SW480 (cell line): ENCODE data around the gene AP4M1.

Source experiments
- DNase-seq: peaks from one replicate; pipeline ENCODE4 v3.0.0-alpha.2; 2016; ENCODE audit warnings: low spot score

The AP4M1 gene, protein sequence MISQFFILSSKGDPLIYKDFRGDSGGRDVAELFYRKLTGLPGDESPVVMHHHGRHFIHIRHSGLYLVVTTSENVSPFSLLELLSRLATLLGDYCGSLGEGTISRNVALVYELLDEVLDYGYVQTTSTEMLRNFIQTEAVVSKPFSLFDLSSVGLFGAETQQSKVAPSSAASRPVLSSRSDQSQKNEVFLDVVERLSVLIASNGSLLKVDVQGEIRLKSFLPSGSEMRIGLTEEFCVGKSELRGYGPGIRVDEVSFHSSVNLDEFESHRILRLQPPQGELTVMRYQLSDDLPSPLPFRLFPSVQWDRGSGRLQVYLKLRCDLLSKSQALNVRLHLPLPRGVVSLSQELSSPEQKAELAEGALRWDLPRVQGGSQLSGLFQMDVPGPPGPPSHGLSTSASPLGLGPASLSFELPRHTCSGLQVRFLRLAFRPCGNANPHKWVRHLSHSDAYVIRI

DNA sequence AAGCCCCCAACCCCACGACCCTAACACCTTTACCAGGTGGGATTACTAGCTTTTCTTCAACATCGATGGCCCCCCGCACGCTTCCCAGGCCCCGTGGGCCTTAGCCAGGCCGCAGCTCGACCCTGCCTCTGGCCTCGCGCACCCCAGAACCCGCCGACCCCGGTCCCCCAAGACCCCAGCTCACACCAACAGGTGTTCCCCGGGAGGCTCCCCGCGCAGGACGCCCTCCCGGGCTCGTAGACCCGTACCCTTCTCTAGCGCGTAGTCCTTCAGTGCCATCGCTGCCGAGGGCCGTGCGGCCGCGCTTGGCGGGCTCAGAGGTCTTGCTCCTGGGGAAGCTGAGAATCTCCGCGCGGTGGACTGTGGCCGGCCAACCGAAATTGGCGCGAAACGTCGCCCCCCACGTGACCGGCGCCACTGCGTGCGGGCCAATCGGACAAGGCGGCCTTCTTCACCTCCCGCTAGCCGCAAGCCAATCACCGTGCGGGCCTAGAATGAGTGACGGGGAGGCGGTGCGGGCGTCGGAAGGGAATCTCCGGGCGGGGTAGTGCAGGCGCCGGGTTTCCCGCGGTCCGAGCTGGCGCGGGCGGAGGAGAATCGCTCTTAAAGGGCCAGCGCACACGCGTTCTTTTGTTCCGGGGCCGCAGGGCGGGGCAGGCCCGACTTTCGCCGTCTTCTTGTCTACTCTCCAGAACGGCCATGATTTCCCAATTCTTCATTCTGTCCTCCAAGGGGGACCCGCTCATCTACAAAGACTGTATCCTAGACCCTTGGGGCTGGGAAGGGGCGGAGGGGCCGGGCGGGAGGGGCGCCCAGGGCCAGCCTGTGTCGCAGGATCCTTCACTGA lies at the start of gene AP4M1, which contains the start of gene MCM7:
TSS of gene AP4M1 (plus strand) at position 628 of the 847 bp plus-strand sequence. CDS start at position 700, 72 bp downstream.
TSS of gene MCM7 (minus strand) at position 382 of the 847 bp plus-strand sequence. CDS start at position 279, 103 bp downstream.
- peak; percentile 100 for DNase-seq

GRCh38 chr7:100053215-100053614 lies 48.2 kb upstream of the AP4M1 start:
- peak; percentile 88 for DNase-seq

DNA sequence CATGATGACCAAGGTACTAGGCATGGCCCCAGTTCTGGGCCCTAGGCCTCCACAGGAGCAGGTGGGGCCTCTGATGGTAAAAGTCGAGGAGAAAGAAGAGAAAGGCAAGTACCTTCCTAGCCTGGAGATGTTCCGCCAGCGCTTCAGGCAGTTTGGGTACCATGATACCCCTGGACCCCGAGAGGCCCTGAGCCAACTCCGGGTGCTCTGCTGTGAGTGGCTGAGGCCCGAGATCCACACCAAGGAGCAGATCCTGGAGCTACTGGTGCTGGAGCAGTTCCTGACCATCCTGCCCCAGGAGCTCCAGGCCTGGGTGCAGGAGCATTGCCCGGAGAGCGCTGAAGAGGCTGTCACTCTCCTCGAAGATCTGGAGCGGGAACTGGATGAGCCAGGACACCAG lies 44.4 kb upstream of the AP4M1 start:
- no peak for DNase-seq

DNA sequence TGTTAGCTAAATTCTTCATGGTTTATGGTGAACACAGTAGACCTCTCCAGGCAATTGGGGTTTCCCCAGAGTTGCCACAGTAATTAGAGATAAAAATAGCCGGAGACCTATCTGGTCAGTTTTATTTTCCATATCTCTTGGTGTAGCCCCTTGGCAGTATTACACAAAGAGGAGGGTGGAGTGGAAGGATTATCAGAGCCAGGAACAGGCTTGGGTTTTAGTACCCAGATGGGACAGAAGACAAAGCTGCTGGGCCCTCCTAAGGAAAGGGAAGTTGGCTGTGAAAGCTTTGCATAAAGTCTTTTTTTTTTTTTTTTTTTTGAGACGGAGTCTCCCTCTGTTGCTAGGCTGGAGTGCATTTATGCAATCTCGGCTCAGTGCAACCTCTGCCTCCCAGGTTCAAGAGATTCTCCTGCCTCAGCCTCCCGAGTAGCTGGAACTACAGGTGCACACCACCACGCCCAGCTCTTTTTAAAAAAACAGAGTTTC lies 42.1 kb upstream of the AP4M1 start:
- DNase-seq: no peak

GRCh38 chr7:100061518-100062193 lies 39.8 kb upstream of the AP4M1 start:
- DNase-seq: no peak

DNA sequence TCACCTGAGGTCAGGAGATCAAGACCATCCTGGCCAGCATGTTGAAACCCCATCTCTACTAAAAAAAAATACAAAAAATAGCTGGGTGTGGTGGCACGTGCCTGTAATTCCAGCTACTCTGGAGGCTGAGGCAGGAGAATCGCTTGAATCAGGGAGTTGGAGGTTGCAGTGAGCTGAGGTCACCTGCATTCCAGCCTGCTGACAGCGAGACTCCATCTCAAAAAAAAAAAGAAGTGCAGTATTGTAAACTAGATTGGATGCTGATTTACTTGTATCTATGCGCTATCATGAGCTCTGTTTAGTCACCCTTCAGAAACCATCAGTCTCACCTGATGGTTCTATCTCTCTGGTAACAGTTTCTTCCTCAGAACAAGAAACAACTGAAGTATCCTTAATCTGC lies 38.1 kb upstream of the AP4M1 start:
- no peak for DNase-seq

DNA sequence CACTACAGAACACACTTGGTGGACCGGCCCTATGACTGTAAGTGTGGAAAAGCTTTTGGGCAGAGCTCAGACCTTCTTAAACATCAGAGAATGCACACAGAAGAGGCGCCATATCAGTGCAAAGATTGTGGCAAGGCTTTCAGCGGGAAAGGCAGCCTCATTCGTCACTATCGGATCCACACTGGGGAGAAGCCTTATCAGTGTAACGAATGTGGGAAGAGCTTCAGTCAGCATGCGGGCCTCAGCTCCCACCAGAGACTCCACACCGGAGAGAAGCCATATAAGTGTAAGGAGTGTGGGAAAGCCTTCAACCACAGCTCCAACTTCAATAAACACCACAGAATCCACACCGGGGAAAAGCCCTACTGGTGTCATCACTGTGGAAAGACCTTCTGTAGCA lies 37.3 kb upstream of the AP4M1 start:
- DNase-seq: no peak

GRCh38 chr7:100065452-100066186 lies 35.8 kb upstream of the AP4M1 start:
- peak; percentile 28 for DNase-seq

- DNase-seq: no peak
These were observed 34.5 kb upstream of the AP4M1 start for GRCh38 chr7:100066953-100067352.

GRCh38 chr7:100069991-100070390 lies 31.5 kb upstream of the AP4M1 start:
- no peak for DNase-seq

DNA sequence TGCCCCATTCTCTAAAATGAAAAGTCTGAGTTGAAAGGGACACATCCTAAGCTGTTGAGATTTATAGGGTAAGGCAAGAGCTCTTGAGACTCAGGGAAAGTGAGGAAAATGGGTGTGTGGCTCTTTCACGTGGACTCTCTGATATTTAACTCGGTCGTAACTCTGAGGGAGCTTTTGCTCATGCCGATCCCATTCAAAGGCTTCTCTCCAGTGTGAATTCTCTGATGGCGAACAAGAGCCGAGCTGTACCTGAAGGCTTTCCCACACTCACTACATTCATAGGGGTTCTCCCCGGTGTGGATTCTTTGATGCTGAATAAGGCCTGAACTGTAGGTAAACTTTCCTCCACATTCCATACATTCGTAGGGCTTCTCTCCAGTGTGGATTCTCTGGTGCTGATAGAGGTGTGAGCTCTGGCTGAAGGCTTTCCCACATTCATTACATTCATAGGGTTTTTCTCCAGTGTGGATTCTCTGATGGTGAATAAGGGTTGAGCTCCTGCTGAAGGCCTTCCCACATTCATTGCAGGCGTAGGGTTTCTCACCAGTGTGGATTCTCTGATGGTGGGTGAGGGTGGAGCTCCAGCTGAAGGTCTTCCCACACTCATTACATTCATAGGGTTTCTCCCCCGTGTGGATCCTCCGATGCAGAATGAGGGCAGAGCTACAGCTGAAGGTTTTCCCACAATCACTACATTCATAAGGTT lies 30.3 kb upstream of the AP4M1 start:
- DNase-seq: no peak

- DNase-seq: no peak
These were observed 29.0 kb upstream of the AP4M1 start for GRCh38 chr7:100072462-100072861.

DNA sequence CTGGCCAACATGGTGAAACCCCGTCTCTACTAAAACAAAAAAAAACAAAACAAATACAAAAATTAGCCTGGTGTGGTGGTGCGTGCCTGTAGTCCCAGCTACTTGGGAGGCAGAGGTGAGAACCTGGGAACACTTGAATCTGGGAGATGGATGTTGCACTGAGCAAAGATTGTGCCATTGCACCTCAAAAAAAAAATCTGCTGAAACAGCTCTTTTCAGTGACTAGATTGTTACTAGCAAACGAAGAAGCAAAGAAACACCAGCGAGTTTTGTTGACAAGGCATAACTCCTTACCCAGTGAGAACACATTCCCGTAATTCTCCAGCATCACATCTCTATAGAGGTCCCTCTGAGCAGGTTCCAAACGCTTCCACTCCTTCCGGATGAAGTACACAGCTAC lies 26.6 kb upstream of the AP4M1 start:
- no peak for DNase-seq

DNA sequence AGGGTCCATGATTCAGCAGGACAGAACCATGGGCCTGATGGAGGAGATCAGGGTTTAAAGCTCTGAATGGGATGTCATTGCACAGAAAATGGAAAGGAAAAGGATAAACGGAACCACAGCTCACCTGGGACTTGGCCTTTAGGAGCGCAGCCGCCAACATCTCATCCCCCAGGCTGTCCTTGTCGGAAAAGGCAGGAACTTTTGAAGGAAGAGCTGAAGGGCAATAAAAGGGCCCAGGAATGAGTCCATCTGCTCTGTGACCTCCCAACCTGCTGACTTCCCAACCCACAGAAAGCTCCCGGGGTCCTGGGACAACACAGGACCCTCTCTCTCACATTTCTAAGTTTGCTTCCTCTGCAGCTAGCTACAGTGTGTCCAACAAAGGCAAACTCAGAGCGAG lies 26.0 kb upstream of the AP4M1 start:
- DNase-seq: no peak

GRCh38 chr7:100077205-100077604 lies 24.2 kb upstream of the AP4M1 start:
- DNase-seq: no peak

GRCh38 chr7:100079024-100079560 lies 22.4 kb upstream of the AP4M1 start:
- DNase-seq: no peak

DNA sequence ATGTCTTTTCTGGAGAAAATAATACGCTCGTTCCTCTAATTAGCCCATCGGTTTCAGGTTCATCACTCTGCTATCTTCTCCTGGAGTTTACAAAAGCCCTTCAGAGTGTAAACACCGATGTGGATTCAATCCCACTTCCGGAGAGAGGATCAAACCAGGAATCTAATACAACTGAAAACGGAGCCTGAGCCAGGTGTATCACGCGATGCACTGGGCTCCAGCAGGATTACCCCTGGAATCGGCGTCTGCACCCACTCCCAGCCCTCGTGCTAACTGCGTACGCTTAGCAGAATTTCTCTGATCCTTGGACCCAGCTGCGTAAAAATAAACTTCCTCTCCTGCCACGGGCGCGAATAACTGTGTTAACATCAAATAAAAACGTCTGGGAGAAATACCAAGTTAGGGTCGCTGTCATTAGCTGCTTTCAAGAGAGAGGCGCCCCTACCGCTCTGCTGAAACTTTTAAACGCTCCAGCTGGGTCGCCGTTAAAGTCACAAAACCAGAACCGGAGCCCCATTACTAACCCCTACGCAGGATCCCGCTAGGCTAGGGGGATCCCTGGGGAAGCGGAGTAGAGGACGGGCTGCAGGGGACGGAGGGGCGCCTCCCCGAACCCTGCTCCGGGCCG lies 20.4 kb upstream of the AP4M1 start:
- no peak for DNase-seq

GRCh38 chr7:100081535-100082102 lies 19.8 kb upstream of the AP4M1 start, which contains the start of gene ZNF3:
TSS of gene ZNF3 (minus strand) at chr7:100081723. CDS start at chr7:100077357, 4,366 bp downstream.
- DNase-seq: peak; percentile 100

DNA sequence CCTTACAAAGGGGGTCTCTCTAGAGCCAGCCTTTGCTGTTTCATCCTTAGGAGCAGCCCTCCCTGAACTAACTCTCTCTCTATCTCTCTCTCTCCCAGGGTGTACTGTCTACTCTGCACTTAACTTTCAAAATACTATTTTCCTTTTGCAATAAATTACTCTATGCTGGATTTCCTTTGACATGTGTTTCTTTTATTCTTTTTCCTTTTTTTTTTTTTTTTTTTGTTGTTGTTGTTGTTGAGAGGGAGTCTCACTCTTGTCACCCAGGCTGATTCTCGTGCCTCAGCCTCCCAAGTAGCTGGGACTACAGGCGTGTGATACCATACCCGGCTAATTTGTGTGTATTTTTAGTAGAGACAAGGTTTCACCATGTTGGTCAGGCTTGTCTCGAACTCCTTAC lies 18.5 kb upstream of the AP4M1 start:
- no peak for DNase-seq

DNA sequence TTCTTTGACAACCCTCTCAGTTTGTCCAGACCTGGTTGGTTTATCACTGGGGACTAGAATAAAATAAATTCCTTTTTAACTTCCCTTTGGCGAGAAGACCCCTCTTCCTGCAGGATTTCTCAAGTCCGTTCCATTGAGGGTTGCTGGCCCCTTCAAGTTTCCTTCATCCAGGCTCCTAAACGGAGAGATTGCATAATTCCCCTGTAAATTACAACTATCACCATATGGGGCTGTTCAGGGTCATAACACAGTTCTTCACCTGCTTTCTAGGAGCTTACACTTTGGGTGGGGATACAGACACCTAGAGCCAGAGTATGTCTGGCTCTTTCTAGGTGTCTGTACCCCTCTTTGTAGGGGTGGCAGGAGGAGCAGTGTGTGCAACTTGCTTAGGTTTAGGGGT lies 15.9 kb upstream of the AP4M1 start:
- DNase-seq: no peak
